Natural killer cell (primary cell): ENCODE results near the gene TPGS1. TPM values are rescaled to one million over a fixed set of nuclear protein-coding genes. Genes with fewer than 3 reads are reported as not detected.

Experiments
- ATAC-seq, 3 donors: fragments of 150-1000 bp in 2 of 3; fragments of 200-7000 bp in 1 of 3; cut with Tn5 transposase; 1 replicate in 1 of 3; 2 replicates in 2 of 3; pipeline ENCODE4 v1.10.0; 2021; ENCODE audit warnings: mild to moderate bottlenecking in 2 of 3, moderate library complexity in 2 of 3
- DNase-seq, 2 donors: peaks; one replicate each; pipeline versions ENCODE4 v3.0.0 to v3.0.0-alpha.2; 2013 to 2021; ENCODE audit warnings: mixed read lengths in 1 of 2
- H3K27ac ChIP-seq: one replicate; pipeline ENCODE4 v1.5.1; 2013; ENCODE audit warnings: mild to moderate bottlenecking, low read length
- H3K27me3 ChIP-seq: one replicate; pipeline ENCODE4 v1.6.1; 2013; ENCODE audit warnings: low read length; ENCODE audit not compliant: control insufficient read depth, insufficient read depth
- H3K36me3 ChIP-seq: one replicate; pipeline ENCODE4 v1.6.1; 2013; ENCODE audit warnings: low read length; ENCODE audit not compliant: control insufficient read depth, insufficient read depth
- H3K4me1 ChIP-seq: one replicate; pipeline ENCODE4 v1.6.1; 2013; ENCODE audit warnings: low read length; ENCODE audit not compliant: control insufficient read depth, insufficient read depth
- H3K4me3 ChIP-seq: one replicate; pipeline ENCODE4 v1.5.1; 2013; ENCODE audit warnings: low read length
- H3K9me3 ChIP-seq: one replicate; pipeline ENCODE4 v1.6.1; 2013; ENCODE audit warnings: low read length; ENCODE audit not compliant: control insufficient read depth, insufficient read depth
- H3K27ac Mint-ChIP-seq, 2 donors: one replicate each; pipeline ENCODE4 v1.8.0; 2022; ENCODE audit warnings: mild to moderate bottlenecking in 2 of 2, mixed read lengths in 2 of 2, moderate library complexity in 1 of 2
- H3K27me3 Mint-ChIP-seq, 2 donors: one replicate each; pipeline ENCODE4 v1.8.0; 2022; ENCODE audit warnings: low read depth in 2 of 2, mixed read lengths in 2 of 2
- H3K36me3 Mint-ChIP-seq: one replicate; pipeline ENCODE4 v1.8.0; 2022; ENCODE audit warnings: mixed read lengths
- H3K4me1 Mint-ChIP-seq, 2 donors: one replicate each; pipeline ENCODE4 v1.8.0; 2022; ENCODE audit warnings: mixed read lengths in 2 of 2
- H3K4me3 Mint-ChIP-seq: one replicate; pipeline ENCODE4 v1.8.0; 2022; ENCODE audit warnings: mild to moderate bottlenecking, moderate library complexity, mixed read lengths
- H3K9me3 Mint-ChIP-seq, 2 donors: one replicate each; pipeline ENCODE4 v1.8.0; 2022; ENCODE audit warnings: mixed read lengths in 2 of 2
- WGBS: methylation state at CpG from one replicate; pipeline ENCODE4 v1.1.7; 2013; ENCODE audit warnings: missing lambda C conversion rate; ENCODE audit not compliant: insufficient coverage; 5-methylcytosine and 5-hydroxymethylcytosine counted together
- intact Hi-C: fragments of 100-400 bp; cut with micrococcal nuclease; formaldehyde crosslinking; loops from one replicate; pipeline ENCODE4 v1.14.2; 2022
- total RNA-seq, 4 donors: library from RNA; stranded (reverse); fragments of 120-200 nt in 1 of 4; gene quantifications; one replicate each; pipeline versions ENCODE4 v1.2.3 to v1.2.4, GENCODE V29; 2013 to 2022
- TF ChIP-seq, protein P1 (sequence below): fragments of 200-600 bp; IDR thresholded peaks from one replicate; pipeline ENCODE4 v1.8.0; 2022; ENCODE audit warnings: antibody characterized with exemption

Gene TPGS1
- total RNA-seq, 3 donors from 2014 or later (not counting 1 experiment from before 2014, with no cell fraction given): 18.7 to 20.6 (median 18.9) TPM

DNA sequence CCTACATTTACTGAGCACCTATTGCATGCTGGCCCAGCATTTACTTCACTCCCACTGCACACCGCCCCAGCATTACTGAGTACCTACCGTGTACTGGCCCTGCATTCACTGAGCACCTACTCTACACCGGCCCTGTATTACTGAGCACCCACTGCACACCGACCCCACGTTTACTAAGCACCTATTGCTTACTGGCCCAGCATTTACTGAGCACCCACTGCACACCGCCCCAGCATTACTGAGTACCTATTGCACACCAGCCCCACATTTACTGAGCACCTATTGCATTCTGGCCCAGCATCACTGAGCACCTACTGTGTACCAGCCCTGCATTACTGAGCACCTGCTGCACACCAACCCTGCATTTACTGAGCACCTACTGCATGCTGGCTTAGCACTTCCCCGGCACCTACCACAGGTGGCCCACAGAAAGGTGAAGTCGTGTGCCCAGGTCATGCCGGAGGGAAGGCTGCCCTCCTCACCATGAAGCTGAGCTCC lies 6.9 kb downstream of the TPGS1 start:
- no peaks in the 10 kb centered on the region for H3K27me3 Mint-ChIP-seq
- DNase-seq (no peak), ATAC-seq (no peak)
- H3K36me3 Mint-ChIP-seq: no peaks in the 10 kb centered on the region
- intact Hi-C loops: loop anchor here (5.0 kb wide), 1 partner anchor 148 kb away; the partner anchor contains the start of gene RNF126
- H3K4me3 Mint-ChIP-seq: peak overlapping the region; percentile 29
- no peaks in the 10 kb centered on the region for H3K27me3 ChIP-seq
- H3K9me3 ChIP-seq: no peaks in the 10 kb centered on the region
- H3K27ac Mint-ChIP-seq: peak overlapping the region in 1 of 2 donors; percentile 17
- H3K4me3 ChIP-seq: no peak overlapping the region
- H3K36me3 ChIP-seq: no peaks in the 10 kb centered on the region
- 96% methylated on average over 9 of the region's 9 CpGs for WGBS
- H3K9me3 Mint-ChIP-seq: no peaks in the 10 kb centered on the region
- H3K4me1 ChIP-seq: peaks cover 38% of the 10 kb centered on the region
- H3K4me1 Mint-ChIP-seq: peaks cover 22 to 35% of the 10 kb centered on the region in 2 donors
- TF ChIP-seq, protein P1, sequence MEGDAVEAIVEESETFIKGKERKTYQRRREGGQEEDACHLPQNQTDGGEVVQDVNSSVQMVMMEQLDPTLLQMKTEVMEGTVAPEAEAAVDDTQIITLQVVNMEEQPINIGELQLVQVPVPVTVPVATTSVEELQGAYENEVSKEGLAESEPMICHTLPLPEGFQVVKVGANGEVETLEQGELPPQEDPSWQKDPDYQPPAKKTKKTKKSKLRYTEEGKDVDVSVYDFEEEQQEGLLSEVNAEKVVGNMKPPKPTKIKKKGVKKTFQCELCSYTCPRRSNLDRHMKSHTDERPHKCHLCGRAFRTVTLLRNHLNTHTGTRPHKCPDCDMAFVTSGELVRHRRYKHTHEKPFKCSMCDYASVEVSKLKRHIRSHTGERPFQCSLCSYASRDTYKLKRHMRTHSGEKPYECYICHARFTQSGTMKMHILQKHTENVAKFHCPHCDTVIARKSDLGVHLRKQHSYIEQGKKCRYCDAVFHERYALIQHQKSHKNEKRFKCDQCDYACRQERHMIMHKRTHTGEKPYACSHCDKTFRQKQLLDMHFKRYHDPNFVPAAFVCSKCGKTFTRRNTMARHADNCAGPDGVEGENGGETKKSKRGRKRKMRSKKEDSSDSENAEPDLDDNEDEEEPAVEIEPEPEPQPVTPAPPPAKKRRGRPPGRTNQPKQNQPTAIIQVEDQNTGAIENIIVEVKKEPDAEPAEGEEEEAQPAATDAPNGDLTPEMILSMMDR: no peak
- H3K27ac ChIP-seq: no peak overlapping the region

DNA sequence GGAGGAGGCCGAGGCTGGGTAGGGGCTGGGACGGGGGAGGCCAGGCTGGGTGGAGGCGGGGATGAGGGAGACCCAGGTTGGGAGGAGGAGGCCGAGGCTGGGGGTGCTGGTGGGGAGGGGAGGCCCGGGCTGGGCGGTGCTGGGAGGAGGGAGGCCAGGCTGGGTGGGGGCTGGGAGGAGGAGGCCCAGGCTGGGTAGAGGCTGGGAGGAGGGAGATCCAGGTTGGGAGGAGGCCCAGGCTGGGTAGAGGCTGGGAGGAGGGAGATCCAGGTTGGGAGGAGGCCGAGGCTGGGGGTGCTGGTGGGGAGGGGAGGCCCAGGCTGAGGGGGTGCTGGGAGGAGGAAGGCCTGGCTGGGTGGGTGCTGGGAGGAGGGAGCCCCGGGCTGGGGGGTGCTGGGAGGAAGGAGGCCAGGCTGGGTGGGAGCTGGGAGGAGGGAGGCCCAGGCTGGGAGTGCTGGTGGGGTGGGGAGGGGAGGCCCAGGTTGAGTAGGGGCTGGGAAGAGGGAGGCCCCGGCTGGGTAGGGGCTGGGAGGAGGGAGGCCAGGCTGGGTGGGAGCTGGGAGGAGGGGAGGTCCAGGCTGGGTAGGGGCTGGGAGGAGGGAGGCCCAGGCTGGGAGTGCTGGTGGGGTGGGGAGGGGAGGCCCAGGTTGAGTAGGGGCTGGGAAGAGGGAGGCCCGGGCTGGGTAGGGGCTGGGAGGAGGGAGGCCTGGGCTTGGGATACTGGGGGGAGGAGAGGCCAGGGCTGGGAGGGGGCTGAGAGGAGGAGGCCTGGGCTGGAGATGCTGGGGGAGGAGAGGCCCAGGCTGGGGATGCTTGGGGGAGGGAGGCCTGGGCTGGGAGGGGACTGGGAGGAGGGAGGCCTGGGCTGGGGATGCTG lies 10.7 kb downstream of the TPGS1 start:
- peaks cover 4 to 18% of the 10 kb centered on the region in 2 donors for H3K4me1 Mint-ChIP-seq
- H3K4me3 Mint-ChIP-seq: no peak overlapping the region
- Histone ChIP-seq H3K4me1 (peaks cover 3% of the 10 kb centered on the region), H3K9me3 (no peaks in the 10 kb centered on the region), H3K27ac (no peak overlapping the region), H3K36me3 (no peaks in the 10 kb centered on the region), H3K27me3 (no peaks in the 10 kb centered on the region), H3K4me3 (no peak overlapping the region)
- DNase-seq (no peak), ATAC-seq (peak in 1 of 3 donors; percentile 25)
- no peaks in the 10 kb centered on the region for H3K9me3 Mint-ChIP-seq
- TF ChIP-seq, protein P1: no peak
- intact Hi-C loops: no loop called here
- H3K27ac Mint-ChIP-seq: no peak overlapping the region
- no peaks in the 10 kb centered on the region for H3K36me3 Mint-ChIP-seq
- WGBS: 81% methylated on average over 10 of the region's 10 CpGs
- no peaks in the 10 kb centered on the region for H3K27me3 Mint-ChIP-seq

DNA sequence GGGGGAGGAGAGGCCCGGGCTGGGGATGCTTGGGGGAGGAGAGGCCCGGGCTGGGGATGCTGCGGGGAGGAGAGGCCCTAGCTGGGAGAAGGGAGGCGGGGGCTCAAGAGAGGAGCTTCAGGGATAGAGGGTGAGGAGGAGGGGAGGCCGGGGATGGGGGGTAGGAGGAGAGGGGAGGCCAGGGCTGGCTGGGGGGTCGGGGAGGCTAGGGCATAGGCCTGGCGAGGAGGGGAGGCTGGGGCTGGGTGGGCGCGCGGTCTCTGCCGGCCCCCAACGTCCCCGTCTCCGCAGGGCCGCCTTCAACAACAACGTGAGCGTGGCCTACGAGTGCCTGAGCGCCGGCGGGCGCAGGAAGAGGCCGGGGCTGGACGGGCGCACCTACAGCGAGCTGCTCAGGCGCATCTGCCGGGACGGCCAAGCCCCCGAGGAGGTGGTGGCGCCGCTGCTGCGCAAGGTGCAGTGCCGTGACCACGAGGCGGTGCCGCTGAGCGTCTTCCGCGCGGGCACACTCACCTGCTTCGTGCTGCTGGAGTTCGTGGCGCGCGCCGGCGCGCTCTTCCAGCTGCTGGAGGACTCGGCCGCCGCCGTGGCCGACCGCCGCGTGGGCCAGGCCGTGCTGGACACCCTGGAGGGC lies 11.4 kb downstream of the TPGS1 start:
- no peak overlapping the region for H3K27ac Mint-ChIP-seq
- no peak overlapping the region for H3K4me3 Mint-ChIP-seq
- Histone ChIP-seq H3K4me3 (no peak overlapping the region), H3K27me3 (no peaks in the 10 kb centered on the region), H3K4me1 (no peaks in the 10 kb centered on the region), H3K36me3 (no peaks in the 10 kb centered on the region), H3K9me3 (no peaks in the 10 kb centered on the region), H3K27ac (no peak overlapping the region)
- peak; percentile 39 to 80 (median 77) for ATAC-seq
- TF ChIP-seq, protein P1: no peak
- H3K9me3 Mint-ChIP-seq: no peaks in the 10 kb centered on the region
- no peaks in the 10 kb centered on the region for H3K27me3 Mint-ChIP-seq
- H3K36me3 Mint-ChIP-seq: no peaks in the 10 kb centered on the region
- intact Hi-C loops: no loop called here
- H3K4me1 Mint-ChIP-seq: peaks cover 4 to 18% of the 10 kb centered on the region in 2 donors
- 37% methylated on average over 58 of the region's 58 CpGs for WGBS
- DNase-seq: peak in 1 of 2 donors; percentile 85
